HG03342 (cell line): Measurements from ENCODE around the gene ING1.
"Not testable (repeated sequence)": the region's sequence is repeated elsewhere in the genome, so short reads cannot be mapped to it uniquely, and the experiment has no call there.

ENCODE experiments used
- ATAC-seq: cut with Tn5 transposase; IDR thresholded peaks from one replicate; pipeline ENCODE4 v1.9.1; 2021; ENCODE audit warnings: mild to moderate bottlenecking, moderate library complexity; ENCODE audit not compliant: unreplicated experiment

ING1 gene, protein sequence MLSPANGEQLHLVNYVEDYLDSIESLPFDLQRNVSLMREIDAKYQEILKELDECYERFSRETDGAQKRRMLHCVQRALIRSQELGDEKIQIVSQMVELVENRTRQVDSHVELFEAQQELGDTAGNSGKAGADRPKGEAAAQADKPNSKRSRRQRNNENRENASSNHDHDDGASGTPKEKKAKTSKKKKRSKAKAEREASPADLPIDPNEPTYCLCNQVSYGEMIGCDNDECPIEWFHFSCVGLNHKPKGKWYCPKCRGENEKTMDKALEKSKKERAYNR

DNA sequence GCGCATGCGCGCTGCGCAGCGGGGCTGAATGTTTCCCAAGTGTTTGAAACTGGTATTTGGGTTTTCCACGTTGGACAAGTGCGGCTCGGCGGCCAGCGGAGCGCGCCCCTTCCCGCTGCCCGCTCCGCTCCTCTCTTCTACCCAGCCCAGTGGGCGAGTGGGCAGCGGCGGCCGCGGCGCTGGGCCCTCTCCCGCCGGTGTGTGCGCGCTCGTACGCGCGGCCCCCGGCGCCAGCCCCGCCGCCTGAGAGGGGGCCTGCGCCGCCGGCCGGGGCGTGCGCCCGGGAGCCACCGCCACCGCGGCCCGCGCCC lies at the start of gene ING1:
Gene ING1, plus strand, starts transcription at position 59 of the 311 bp plus-strand sequence. CDS start 450 bp downstream, outside the sequence.
- no peak for ATAC-seq

DNA sequence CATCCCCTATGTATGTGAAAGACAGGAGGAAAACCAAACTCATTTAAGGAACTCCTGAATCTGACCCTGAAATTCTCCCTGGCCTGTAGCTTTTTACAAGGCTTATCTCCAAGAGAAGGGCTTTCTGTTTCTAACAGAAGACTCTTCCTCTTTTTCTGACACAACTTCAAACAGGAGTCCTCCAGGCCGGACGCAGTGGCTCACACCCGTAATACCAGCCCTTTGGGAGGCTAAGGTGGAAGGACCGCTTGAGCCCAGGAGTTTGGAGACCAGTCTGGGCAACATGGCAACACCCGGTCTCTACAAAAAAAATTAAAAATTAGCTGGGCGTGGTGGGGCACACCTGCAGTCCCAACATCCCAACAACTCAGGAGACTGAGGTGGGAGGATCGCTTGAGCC lies 49.5 kb upstream of the ING1 start:
- ATAC-seq, result no peak

DNA sequence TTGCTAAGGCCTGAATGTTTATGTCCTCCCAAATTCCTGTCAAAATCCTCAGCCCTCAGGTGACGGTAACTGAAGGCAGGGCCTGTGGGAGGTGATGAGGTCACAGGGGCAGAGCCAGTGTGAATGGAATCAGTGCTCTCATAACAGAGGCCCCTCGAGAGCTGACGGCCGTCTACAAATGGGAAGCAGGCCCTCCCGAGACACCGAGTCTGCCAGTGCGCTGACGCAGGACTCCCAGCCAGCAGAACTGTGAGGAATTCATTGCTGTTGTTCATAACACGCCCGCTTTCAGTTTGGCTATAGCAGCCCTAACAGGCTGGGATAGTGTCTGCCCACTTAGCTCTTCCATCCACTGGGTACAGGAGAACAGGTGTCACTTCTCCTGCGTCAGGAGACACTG lies 48.8 kb upstream of the ING1 start:
- no peak for ATAC-seq

DNA sequence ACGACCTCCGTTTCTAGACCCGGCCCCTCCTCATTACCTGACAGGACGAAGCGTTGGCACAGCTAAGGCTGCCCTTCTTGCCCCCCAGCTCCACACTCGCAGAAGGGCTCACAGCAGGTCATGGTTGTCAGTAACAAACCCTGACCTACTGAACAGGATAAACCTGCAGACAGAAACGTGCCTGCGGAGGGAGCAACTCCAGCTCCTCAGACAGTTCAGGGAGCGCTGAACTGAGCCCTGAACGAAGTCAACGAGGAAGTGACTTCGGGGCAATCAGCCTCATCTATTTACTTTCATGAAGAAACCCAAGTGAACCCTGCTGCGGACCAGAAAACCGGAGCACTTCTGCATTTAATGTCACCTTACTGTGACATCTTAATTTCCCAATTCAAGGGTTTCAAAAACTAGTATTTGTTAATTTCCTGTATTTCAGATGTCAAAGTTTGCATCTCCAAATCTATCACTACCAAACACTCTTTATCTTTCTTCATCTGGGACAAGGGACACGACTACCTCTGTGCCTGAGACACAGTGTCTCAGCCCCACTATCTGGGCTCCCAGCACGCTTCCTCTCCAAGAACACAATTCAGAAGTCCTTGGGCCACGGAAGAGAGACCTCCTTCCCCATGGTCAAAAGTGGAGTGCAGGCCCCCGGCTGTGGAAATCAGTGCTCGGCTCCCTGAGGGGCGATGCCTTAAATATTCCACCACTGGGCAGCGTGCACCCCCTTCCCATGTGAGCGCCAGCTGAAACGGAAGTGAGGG lies 47.8 kb upstream of the ING1 start:
- ATAC-seq, result no peak

DNA sequence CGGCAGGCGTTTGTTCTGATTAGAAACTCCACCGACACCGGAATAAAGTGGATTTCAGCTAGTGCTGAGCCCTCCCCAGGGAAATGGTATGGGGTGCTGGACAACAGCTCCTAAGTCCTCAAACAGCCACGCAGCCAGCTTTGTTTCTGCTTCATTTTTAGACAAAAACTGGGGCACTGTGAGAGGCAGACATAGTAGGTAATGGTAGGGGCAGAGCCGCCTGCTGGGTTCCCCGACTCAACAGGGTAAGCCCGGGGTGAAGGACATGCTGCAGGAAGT lies 47.3 kb upstream of the ING1 start:
- no peak for ATAC-seq

DNA sequence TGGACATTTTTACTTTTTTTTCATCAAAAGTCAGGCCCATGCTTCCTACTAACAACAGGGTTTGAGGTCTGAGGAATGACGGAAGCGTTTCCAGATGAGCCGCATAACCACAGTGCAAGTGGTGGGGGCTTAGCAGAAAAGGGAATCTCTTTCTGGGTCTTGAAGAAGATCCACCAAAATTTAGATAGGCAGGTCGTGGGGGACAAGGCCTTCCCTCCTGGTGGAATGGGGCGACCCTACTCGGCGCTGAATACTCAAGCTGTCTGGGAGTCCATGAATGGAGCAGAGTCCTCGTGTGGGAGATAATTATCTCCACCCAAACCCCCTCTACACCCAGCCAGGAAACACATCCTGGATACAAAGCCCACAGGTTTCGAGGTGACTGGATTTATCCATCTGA lies 44.5 kb upstream of the ING1 start:
- no peak for ATAC-seq

DNA sequence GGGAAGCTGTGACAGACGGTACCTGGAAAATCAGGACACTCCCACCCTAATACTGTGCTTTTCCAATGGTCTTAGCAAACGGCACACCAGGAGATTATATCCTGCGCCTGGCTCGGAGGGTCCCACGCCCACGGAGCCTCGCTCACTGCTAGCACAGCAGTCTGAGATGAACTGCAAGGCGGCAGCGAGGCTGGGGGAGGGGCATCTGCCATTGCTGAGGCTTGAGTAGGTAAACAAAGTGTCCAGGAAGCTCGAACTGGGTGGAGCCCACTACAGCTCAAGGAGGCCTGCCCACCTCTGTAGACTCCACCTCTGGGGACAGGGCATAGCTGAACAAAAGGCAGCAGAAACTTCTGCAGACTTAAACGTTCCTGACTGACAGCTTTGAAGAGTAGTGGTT lies 43.7 kb upstream of the ING1 start:
- ATAC-seq, result not testable (repeated sequence)

DNA sequence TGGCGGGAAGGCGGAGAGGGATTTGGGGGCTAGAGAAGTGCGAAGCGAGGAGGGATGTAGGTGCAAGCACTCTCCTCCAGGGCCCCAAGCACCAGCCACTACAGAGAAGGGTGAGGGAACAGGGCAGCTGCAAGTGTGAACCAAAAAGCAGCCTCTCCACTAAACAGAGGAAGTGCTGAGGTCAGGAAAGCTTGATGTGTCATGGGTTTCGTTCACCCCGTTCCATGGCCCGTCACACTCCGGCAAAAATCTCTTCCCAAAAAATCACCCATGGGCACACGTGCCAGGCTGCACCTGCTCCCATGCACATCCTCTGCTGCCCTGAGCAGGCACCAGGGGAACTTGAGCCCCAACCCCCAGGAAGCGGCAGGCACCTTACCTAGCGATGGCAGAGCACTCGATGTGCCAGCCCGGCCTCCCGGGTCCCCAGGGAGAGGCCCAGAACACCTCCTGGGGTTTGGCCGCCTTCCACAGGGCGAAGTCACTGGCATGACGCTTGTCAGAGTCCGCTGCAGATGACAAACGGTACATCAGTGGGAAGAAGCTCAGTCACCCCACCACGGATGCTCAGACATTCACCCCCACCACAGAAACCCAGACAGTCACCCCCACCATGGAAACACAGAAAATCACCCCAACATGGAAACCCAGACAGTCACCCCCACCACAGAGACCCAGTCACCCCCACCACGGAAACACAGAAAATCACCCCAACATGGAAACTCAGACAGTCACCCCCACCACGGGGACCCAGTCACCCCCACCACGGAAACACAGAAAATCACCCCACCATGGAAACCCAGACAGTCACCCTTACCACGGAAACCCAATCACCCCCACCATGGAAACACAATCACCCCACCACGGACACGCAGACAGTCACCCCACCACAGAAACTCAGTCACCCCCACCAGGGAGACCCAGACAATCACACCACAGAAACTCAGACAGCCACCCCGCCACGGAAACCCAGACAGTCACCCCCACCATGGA lies 36.6 kb upstream of the ING1 start:
- peak; percentile 61 for ATAC-seq

DNA sequence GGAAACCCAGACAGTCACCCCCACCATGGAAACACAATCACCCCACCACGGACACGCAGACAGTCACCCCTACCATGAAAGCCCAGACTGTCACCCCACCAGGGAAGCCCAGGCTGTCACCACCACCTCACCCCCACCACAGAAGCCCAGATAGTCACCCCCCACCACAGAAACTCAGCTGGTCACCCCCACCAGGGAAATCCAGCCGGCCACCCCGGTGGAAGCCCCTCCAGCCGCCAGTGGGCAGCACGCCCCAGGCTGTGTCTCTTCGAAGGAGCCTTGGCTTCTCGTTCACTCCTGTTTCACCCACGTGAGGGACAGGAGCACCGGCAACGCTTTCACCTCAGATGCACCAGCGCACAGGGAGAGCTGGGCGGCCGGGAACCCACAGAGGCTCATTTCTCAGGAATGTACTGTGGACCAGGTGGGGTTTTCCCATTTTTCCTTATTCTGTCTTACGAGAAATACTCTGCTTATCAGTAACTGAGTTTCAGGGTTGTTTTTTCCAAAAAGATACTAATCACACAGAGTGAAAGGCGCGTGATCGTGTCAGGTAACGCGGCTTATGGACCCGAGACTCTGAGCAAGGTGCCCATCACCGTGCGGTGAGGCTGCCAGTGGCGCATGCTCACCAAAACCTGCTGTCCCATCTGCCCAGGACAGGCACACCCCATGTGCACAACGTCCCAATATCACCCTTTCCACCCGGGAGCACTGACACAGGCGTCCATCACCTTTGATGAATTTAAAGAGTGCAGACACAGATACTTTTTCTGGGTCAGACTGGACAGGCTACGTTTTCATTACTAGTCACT lies 35.6 kb upstream of the ING1 start:
- no peak for ATAC-seq

DNA sequence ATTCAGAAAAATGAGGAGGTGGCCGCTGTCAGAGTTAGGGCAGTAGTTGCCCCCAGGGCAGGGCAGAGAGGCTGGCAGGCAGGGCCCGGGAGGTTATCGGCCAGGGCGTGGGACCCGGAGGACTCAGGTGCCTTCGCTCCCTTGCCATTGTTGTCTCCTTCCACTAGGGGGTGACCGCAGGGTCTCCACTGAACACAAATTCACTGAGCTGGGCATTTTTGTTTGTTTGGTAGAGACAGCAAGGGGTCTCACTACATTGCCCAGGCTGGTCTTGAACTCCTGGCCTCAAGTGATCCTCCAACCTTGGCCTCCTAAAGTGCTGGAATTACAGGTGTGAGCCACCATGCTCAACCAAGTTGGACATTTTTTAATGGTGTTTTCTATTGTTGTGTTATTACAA lies 32.6 kb upstream of the ING1 start:
- ATAC-seq, result no peak

DNA sequence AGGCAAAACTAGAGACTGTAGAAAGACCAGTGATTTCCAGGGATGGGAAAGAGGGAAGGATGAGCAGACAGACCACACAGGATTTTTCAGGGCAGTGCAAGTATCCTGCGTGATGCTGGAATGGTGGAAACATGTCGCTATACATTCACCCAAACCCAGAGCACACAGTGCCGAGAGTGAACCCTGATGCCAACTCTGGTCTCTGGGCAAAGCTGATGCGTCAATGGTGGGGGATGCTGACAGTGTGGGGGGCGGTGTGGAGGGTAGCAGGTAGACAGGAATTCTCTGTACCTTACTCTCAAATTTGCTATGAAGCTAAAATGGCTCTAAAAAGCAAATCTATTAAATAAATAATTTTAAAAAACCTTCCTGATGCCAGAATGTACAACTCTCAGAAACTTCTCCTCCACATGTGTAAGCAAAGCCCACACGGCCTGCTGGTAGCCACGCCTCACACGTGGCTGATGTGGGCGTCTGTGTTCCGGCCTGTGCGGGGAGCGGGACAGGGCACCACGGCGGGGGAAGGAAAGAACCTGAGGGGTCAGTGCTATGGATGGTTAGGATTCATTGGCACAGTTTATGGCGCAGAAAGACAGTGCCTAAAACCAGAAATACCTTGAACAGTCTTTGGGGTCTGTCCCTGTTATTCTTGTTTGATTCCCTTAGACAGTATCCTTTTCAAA lies 31.5 kb upstream of the ING1 start:
- ATAC-seq, result no peak

DNA sequence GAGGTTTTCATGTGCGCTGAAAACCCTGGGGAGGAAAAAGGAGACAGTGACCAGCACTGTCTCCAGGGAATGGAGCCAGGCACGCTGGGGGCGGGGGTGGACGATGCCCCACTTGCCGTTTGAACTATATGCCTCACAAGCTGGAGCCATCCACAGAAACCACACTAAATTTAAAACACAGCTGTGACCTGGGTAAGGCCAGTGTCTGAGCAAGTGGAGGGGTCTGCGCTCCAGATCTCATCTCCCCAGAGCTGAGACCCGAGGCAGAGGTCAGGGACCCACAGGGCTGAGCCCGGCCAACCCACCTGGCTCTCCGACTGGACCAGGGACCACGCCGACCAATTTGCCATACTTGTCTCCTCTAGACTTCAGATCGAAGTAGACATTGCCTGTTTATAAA lies 30.8 kb upstream of the ING1 start:
- no peak for ATAC-seq

DNA sequence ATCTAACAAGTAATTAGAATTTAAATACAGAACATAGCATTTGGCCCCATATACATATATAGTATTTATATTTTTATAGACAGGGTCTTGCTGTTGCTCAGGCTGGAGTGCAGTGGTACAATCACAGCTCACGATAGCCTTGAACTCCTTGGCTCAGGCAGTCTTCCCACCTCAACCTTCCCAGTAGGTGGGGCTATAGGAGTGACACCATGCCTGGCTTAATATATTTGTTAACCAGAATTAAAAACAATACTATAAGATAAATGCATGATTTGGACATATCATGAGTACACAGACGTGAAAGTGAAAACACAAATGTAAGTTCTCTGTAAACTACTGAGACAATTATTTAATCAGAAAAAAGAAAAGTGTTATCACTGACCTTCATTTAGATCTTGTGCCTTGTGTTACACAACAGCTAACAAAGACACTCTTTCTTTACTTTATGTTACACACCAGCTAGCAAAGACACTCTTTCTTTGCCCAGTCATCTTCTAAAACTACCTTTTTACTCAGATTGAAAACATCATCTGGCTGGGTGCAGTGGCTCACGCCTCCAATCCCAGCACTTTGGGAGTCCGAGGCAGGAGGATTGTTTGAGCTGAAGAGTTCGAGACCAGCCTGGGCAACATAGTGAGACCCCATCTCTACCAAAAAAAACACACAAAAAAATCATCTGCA lies 30.2 kb upstream of the ING1 start:
- ATAC-seq, result no peak

DNA sequence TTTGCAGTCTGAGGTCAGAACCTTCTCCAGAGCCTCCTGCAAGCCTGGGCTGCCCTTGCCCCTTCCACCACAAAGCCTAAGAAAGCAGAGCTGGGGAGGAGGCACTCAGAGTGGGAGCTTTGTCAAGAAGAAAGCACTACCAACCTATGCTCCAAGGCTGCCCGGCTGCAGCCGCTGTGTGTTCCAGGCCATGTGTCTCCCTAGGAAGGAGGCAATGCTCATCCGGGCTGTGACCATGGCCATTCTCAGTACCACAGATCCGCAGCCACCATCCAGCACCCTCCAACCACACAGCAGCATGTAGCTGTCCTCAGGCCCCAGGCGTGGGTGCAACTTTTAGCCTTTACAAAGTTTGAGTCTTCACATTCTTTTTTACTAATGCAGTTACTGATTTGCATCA lies 29.6 kb upstream of the ING1 start:
- ATAC-seq, result no peak

DNA sequence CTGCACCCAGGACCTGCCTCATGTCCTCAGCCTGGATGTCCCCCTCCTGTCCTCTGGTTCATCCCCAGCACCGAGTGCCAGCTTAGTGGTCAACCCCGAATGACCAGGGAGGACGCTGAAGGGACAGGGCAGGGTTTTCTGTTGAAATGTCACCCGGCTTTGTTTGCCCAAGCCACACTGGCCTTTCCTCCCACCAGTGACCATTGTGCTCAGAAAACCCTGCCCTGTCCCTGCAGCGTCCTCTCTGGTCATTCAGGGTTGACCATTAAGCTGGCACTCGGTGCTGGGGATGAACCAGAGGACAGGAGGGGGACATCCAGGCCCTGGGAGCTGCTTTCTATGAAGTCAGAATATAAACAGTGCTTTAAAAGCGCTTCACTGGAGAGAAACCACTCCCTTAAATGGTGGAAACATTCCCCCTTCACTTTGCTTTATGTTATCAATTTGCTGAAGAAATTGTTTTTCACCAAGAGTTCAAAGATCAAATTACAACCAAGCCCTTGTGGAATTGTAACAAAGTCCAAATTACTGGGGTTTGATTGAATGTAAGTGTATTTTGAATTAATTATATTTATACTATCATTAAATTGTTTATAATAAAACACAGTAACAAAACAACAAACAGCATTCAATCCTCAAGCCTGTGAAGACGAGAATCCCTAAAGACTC lies 29.0 kb upstream of the ING1 start:
- ATAC-seq, result no peak

DNA sequence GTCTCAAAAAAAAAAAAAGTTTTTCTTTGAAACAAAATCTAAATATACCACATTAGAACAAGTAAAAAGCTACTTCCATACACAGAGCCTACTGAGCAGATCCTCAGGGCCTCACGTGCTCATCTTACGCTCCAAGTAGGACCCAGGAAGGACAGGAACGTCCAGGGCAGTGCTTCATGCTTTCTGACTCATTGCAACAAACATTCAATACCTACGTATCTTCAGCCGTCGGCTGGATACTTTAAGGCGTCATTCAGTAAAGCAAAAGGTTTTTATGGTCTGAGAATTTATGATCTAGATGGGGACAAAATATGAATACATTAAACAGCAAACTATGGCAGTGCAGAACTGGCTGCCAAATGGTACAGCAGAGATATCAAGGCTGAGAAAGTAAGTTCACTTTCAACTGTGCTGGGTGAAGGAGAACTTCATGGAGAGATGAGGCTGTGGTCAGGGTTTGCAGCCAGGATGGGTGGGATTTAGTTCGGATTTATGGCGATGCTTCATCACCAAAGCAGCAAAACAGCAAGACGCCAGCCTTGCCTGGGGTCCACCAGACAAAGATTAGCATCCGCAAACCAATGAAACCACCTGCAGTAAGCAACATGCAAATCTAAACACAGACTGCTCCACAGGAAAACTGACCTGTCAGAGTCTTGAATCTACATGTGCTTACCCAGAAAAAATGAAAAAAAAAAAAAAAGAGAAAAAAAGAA lies 28.0 kb upstream of the ING1 start:
- no peak for ATAC-seq

DNA sequence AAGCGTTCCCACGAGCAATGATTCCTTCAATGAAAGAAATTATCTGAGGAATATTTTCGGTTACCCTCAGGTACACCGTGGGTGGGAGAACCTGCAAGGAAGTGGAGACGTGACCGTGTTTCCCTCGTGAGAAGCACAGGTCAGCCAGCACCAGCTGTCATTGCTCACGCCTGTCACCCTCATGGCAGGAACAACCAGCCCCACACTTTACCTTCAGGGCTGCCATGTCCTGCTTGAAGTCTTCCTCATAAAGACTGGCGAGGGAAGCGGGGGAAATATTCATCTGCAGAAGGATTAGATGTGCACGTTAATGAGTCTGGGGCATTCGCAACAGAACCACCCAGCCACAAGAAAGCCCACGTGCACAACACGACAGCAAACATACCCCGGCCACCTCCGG lies 25.8 kb upstream of the ING1 start:
- no peak for ATAC-seq

DNA sequence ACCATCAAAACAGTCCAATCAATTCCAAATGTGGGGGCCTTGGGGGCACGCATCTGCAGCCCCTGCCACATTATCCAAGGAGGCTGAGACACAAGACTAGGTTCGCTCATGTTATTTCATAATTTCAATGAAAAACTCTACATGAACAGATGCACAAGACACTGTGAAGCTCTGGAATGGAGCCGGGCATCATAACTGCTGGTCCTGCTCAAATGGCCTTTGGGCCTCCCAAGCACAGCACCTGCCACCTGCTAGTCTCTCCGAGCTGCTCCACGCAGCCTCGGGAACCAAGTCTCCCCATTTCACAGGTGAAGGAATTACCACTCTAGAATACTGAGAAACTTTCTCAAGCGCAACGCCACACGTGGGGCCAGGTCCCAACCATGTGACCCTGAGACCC lies 24.5 kb upstream of the ING1 start:
- no peak for ATAC-seq

DNA sequence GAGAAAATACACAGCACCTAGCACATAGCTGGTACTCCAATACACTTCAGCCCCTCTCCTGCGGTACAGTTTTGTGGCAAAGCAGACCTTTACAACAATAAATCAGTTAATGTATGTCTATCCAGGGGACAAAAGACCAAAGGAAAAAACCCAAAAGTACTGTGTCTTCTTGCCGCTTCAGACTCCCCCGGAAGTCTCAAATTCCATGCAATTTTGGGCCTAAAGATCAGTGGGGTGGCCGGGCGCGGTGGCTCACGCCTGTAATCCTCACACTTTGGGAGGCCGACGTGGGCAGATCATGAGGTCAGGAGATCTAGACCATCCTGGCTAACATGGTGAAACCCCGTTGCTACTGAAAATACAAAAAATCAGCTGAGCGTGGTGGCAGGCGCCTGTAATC lies 23.8 kb upstream of the ING1 start:
- ATAC-seq, result no peak
